Heart right ventricle (tissue), 16 donors: ENCODE results near the gene KCNAB2. TPM values are rescaled to one million over a fixed set of nuclear protein-coding genes. Genes with fewer than 3 reads are reported as not detected.
A peak's percentile ranks its signal among the peaks of the same experiment; 100 is the strongest.

Experiments used
- ATAC-seq, 8 donors: fragments of 200-7000 bp; cut with Tn5 transposase; one replicate each; pipeline ENCODE4 v1.9.1; 2020; ENCODE audit warnings: mild to moderate bottlenecking in 8 of 8, moderate library complexity in 8 of 8, moderate number of reproducible peaks in 1 of 8
- DNase-seq, 2 donors: peaks; one replicate each; pipeline ENCODE4 v3.0.0-alpha.2; 2020
- H3K27ac ChIP-seq, 10 donors: fragments of 200-600 bp; sonication (generic) in 2 of 10; one replicate each; pipeline versions ENCODE4 v1.5.0 to v1.8.0; 2020 to 2022; ENCODE audit warnings: mild to moderate bottlenecking in 3 of 10
- H3K27me3 ChIP-seq, 7 donors: fragments of 200-600 bp; one replicate each; pipeline ENCODE4 v1.8.0; 2021 to 2022; ENCODE audit warnings: mild to moderate bottlenecking in 2 of 7
- H3K36me3 ChIP-seq, 9 donors: fragments of 200-600 bp; sonication (generic) in 1 of 9; one replicate each; pipeline versions ENCODE4 v1.5.0 to v1.8.0; 2020 to 2022; ENCODE audit warnings: mild to moderate bottlenecking in 2 of 9
- H3K4me1 ChIP-seq, 9 donors: fragments of 200-600 bp; sonication (generic) in 1 of 9; one replicate each; pipeline versions ENCODE4 v1.5.0 to v1.8.0; 2020 to 2022; ENCODE audit warnings: mild to moderate bottlenecking in 4 of 9
- H3K4me3 ChIP-seq, 10 donors: fragments of 200-600 bp; sonication (generic) in 2 of 10; one replicate each; pipeline versions ENCODE4 v1.5.0 to v1.8.0; 2020 to 2022; ENCODE audit warnings: mild to moderate bottlenecking in 7 of 10, moderate library complexity in 2 of 10
- H3K9me3 ChIP-seq, 11 donors: fragments of 200-600 bp in 10 of 11; sonication (generic) in 2 of 11; one replicate each; pipeline versions ENCODE4 v1.5.0 to v1.8.0; 2013 to 2022; ENCODE audit warnings: mild to moderate bottlenecking in 2 of 11, control low read depth in 1 of 11, moderate library complexity in 1 of 11
- WGBS, 2 donors: extraction: QIAGEN DNeasy Blood & Tissue Kit; methylation state at CpG; one replicate each; pipeline ENCODE4 v1.1.7; 2013; ENCODE audit warnings: inconsistent platforms in 1 of 2; 5-methylcytosine and 5-hydroxymethylcytosine counted together
- intact Hi-C, 10 donors: fragments of 100-400 bp; cut with DNase I; formaldehyde crosslinking; loops; one replicate each; pipeline versions ENCODE4 v1.11.1 to v1.14.2; 2022
- polyA plus RNA-seq, 2 donors: library from polyadenylated mRNA; stranded (reverse); fragments of 200-250 nt; gene quantifications; one replicate each; pipeline ENCODE4 v1.2.3, GENCODE V29; 2013
- total RNA-seq, 10 donors: library from RNA; stranded (reverse); fragmentation: NEBNext Ultra II Directional in 3 of 10; extraction: Animal tissue kit (Norgen Biotek cat#: 25700) in 3 of 10; gene quantifications; one replicate each; pipeline versions ENCODE4 v1.2.1 to v1.2.4, GENCODE V29; 2021 to 2023
- TF ChIP-seq, protein P1 (sequence below), 9 donors: fragments of 200-600 bp; sonication (generic) in 2 of 9; IDR thresholded peaks; one replicate each; pipeline versions ENCODE4 v1.5.0 to v1.8.0; 2021 to 2022; ENCODE audit warnings: antibody characterized with exemption in 9 of 9, mild to moderate bottlenecking in 5 of 9, moderate library complexity in 1 of 9
- donor health status: Arrhythmogenic right ventricular cardiomyopathy.
- donor health status: ischemic (EF 13 %, LVEDD 7.1; RV severe dilation, severe dysfunction).
- donor health status: healthy with polysubstance abuse.
- donor health status: DM: no; HTN: yes; CAD: no.
- donor health status: DM: no; HTN: no; CAD: no.
- donor health status: ischemic (EF 25% LVEDD 6.9; RV normal size, moderate dysfunction).
- donor health status: ischemic (EF 25% LVEDD 5.7; RV mildly dilated, moderate dysfunction).
- donor health status: healthy.
- donor health status: DM: yes; HTN: yes; CAD: no.
- donor health status: Ischemic cardiomyopathy.
- donor health status: ischemic (EF 35%, LVEDD 5.7; RV mildly dilated, moderate dysfunction).
- donor health status: nonischemic (EF 11% LVEDD 7.7; RV severe dilation, severe dysfunction).
- donor health status: DM: yes; HTN: yes; CAD: no.
- donor health status: PGD.
- donor health status: ischemic (EF 29% LVEDD 5.4; RV normal size, mild dysfunction).
- donor health status: nonischemic (EF 23%, LVEDD 6.1; RV moderate dilation, normal function).

Gene KCNAB2
- total and polyA plus RNA-seq, 12 donors = 4.7 to 41.5 (median 21.8) TPM

DNA sequence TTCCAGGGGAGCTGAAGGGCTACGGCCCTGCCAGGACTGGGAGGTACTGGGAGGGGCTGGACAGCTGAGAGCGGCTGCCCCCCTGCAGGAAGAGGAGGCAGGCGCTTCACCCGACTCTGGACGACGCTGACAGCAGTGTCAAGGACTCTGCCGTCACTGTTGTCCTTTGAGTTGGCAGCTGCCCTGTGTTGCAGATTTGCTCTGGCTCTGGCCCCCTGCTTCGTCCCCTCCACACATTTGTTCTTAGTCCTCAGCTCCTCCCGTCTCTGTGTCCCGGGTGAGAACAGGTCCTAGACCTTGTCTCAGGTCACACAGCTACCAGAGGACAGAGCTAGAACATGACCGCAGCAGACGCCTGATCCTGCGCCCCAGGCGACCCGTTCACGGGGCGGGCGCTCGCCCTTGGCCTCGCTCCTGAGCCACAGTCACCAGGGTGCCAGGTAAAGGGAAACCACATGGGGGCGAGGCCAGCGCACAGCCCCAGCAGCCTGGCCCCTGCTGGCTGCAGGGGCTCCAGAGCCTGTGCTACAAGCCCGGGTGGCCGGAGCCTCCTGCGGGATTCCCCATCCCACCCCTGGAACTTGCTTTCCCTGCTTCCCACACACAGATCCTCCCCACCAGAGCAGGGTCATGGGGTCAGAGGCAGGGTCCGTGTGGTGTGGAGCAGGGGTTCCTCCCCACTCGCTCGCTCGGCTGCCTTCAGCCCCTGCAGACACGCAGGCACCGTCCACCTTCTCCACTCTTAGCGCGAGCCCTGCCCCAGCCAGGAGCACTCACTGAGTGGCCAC, 42.8 kb upstream of the KCNAB2 start:
- WGBS, 2 donors = 37 to 48% methylated on average over 33 of the region's 33 CpGs

DNA sequence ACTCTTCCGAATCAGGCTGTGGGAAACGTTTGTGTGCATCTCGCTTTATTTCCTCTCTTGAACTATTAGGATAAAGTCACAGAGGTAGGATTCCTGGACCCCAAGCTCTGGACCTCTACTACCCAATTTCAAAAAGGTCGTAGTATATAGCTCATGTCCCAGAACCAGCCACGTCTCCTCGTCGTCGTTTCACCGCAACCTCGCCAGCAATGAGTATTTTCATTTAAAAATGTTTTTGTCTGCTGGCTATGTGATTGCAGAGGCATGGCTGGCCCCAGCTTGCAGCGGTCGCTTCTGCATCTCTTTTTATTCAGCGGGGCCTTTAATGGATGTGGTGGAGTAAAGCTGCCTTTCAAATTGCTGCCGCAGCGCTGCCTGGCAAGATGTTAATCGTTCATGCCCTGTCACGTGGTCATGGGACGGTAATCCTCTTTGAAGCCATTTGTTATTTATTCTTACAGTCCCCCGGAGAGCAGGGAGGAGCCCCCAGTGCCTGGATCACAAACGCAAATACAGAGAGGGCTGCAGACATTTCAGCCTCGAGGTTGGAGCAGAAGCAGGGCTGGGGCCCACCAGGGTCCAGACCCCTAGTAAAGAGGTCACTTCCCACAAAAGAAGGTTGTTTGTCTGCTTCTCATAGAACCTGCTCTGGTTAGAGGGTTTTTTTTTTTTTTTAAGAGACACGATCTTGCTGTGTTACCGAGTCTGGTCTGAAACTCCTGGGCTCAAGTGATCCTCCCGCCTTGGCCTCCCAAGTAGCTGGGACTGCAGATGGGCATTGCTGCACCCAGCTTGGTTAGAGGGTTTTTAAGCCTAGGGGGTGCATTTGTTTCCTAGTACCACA, 41.9 kb upstream of the KCNAB2 start:
- no peak for ATAC-seq
- TF ChIP-seq, protein P1, sequence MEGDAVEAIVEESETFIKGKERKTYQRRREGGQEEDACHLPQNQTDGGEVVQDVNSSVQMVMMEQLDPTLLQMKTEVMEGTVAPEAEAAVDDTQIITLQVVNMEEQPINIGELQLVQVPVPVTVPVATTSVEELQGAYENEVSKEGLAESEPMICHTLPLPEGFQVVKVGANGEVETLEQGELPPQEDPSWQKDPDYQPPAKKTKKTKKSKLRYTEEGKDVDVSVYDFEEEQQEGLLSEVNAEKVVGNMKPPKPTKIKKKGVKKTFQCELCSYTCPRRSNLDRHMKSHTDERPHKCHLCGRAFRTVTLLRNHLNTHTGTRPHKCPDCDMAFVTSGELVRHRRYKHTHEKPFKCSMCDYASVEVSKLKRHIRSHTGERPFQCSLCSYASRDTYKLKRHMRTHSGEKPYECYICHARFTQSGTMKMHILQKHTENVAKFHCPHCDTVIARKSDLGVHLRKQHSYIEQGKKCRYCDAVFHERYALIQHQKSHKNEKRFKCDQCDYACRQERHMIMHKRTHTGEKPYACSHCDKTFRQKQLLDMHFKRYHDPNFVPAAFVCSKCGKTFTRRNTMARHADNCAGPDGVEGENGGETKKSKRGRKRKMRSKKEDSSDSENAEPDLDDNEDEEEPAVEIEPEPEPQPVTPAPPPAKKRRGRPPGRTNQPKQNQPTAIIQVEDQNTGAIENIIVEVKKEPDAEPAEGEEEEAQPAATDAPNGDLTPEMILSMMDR (IDR thresholded peaks at IDR 0.05) = no peak
- intact Hi-C loops = no loop called here
- 76 to 77% methylated on average over 24 of the region's 24 CpGs for WGBS, 2 donors
- Histone ChIP-seq H3K4me1 (peaks cover 0 to 29% (median 14%) of the 10 kb centered on the region in 9 donors), H3K36me3 (no peaks in the 10 kb centered on the region), H3K4me3 (peak overlapping the region in 6 of 10 donors; percentile 15 to 42 (median 32)), H3K27ac (peak overlapping the region; percentile 47 to 96 (median 83)), H3K27me3 (no peaks in the 10 kb centered on the region), H3K9me3 (no peaks in the 10 kb centered on the region)
- no peak for DNase-seq

More for the DNA sequence above, 42.8 kb upstream of the KCNAB2 start:
- Histone ChIP-seq H3K4me3 (peak overlapping the region in 8 of 10 donors; percentile 15 to 42 (median 32)), H3K9me3 (no peaks in the 10 kb centered on the region), H3K27ac (peak overlapping the region; percentile 47 to 96 (median 83)), H3K4me1 (peaks cover 0 to 29% (median 14%) of the 10 kb centered on the region in 9 donors), H3K36me3 (no peaks in the 10 kb centered on the region), H3K27me3 (no peaks in the 10 kb centered on the region)
- peak; percentile 62 to 68 for DNase-seq
- intact Hi-C loops = loop anchor here in 2 of 10 donors (1.0 kb wide), 1 partner anchor 11 kb away; no protein-coding TSS in a partner anchor
- ATAC-seq = peak; percentile 69 to 88 (median 83)
- TF ChIP-seq, protein P1 (IDR thresholded peaks at IDR 0.05) = peak in 3 of 9 donors; percentile 19 to 37 (median 32)

DNA sequence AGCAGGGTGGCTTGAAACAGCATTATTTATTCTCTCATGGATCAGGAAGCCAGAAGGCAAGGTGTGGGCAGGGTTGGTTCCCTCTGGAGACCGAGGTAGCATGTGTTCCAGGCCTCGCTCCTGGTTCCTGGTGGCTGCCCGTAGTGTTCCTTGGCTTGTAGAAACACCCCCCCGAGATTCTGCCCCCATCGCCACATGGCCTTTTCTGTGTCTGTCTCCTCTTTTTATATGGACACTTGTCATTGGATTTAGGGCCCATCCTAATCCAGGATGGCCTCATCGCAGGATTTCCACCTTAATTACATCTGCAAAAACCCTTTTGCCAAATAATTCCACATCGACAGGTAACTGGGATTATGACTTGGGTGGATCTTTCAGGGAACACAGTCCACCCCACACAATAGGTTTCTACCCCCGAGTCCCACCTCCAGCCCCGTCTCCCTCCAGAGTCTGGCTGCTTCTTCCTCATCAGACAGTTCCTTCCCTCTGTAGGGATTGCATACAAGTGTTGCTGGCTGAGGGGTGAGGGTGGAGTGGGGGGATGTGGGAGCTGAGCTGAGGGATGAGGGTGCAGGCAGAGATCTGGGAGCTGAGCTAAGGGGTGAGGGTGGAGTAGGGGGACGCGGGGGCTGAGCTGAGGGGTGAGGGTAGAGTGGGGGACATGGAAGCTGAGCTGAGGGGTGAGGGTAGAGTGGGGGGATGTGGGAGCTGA, 41.1 kb upstream of the KCNAB2 start:
- 93 to 97% methylated on average over 11 of the region's 11 CpGs for WGBS, 2 donors
- no peak overlapping the region for H3K4me3 ChIP-seq
- ATAC-seq (no peak), DNase-seq (no peak)
- H3K27me3 ChIP-seq = no peaks in the 10 kb centered on the region
- no peak overlapping the region for H3K27ac ChIP-seq
- no peaks in the 10 kb centered on the region for H3K9me3 ChIP-seq
- TF ChIP-seq, protein P1 (IDR thresholded peaks at IDR 0.05) = no peak
- no peaks in the 10 kb centered on the region for H3K36me3 ChIP-seq
- H3K4me1 ChIP-seq = peaks cover 0 to 29% (median 14%) of the 10 kb centered on the region in 9 donors
- intact Hi-C loops = no loop called here
